Activated B cell treated with CpG ODN at 0.5 μM for 24 hours (primary cell): Measurements from ENCODE around the gene NRG3. TPM values are rescaled to one million over a fixed set of nuclear protein-coding genes. Genes with fewer than 3 reads are reported as not detected.

Experiments
- ATAC-seq: fragments of 200-7000 bp; cut with Tn5 transposase; one replicate; pipeline ENCODE4 v1.10.0; 2021; ENCODE audit warnings: low read depth, mild to moderate bottlenecking, moderate library complexity
- CTCF ChIA-PET: fragments of 350-600 bp; sonication (Branson Sonifier 250); formaldehyde crosslinking; loops from one replicate; lab custom pipeline; 2021; ENCODE audit warnings: antibody characterized with exemption; lab: Charles Lee
- POLR2A ChIA-PET: fragments of 350-600 bp; sonication (Branson Sonifier 250); formaldehyde crosslinking; loops from one replicate; lab custom pipeline; 2021; ENCODE audit warnings: antibody characterized with exemption; lab: Charles Lee
- DNase-seq: peaks from one replicate; pipeline ENCODE4 v3.0.0; 2022
- H3K27ac Mint-ChIP-seq: one replicate; pipeline ENCODE4 v1.8.0; 2020; ENCODE audit warnings: mixed read lengths
- H3K27me3 Mint-ChIP-seq: one replicate; pipeline ENCODE4 v1.8.0; 2021; ENCODE audit warnings: mixed read lengths
- H3K36me3 Mint-ChIP-seq: one replicate; pipeline ENCODE4 v1.8.0; 2021; ENCODE audit warnings: low read depth, mixed read lengths
- H3K4me1 Mint-ChIP-seq: one replicate; pipeline ENCODE4 v1.8.0; 2021; ENCODE audit warnings: mixed read lengths
- H3K4me3 Mint-ChIP-seq: one replicate; pipeline ENCODE4 v1.8.0; 2020; ENCODE audit warnings: mild to moderate bottlenecking, mixed read lengths
- H3K9me3 Mint-ChIP-seq: one replicate; pipeline ENCODE4 v1.8.0; 2020; ENCODE audit warnings: mixed read lengths
- CTCF ChIP-seq: fragments of 200-600 bp; IDR thresholded peaks from one replicate; pipeline ENCODE4 v1.8.0; 2022; ENCODE audit warnings: antibody characterized with exemption, mild to moderate bottlenecking
- intact Hi-C: fragments of 100-400 bp; cut with micrococcal nuclease; formaldehyde crosslinking; loops from one replicate; pipeline ENCODE4 v1.15.1; 2024
- total RNA-seq: library from RNA; stranded (reverse); gene quantifications from 2 replicates; pipeline ENCODE4 v1.2.3, GENCODE V29; 2022

The NRG3 gene
- total RNA-seq, 1 donor from 2014 or later: not detected

GRCh38 chr10:82888809-82889455 is 1013.9 kb downstream of the NRG3 start:
- H3K9me3 Mint-ChIP-seq: peaks cover 2% of the 10 kb centered on the region
- H3K27ac Mint-ChIP-seq: no peak overlapping the region
- no peaks in the 10 kb centered on the region for H3K4me1 Mint-ChIP-seq
- H3K27me3 Mint-ChIP-seq: no peaks in the 10 kb centered on the region
- H3K4me3 Mint-ChIP-seq: no peak overlapping the region
- intact Hi-C loops: no loop called here
- ChIA-PET POLR2A (no interaction called here), CTCF (no interaction called here)
- no peak for ATAC-seq
- H3K36me3 Mint-ChIP-seq: no peaks in the 10 kb centered on the region
- no peak for DNase-seq
- TF ChIP-seq CTCF: no peak

DNA sequence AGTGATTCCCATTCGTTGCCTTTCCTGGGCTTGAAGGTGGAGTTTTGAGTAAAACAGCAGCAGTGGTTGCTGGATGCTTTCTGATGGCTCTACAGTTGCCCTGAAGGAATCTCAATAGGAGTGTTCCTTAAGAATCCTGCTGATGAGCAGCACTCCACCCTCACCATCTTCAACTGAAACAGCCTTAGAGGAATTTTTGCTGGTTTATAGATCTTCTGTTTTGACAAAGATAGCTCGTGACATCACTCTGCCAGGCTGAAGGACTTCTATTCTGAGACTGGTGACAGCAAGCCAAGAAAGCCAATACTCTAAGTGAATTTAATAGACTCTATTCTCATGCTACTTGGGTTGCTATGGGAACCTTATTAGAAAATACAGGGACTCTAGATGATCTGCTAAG is 1014.7 kb downstream of the NRG3 start:
- DNase-seq (no peak), ATAC-seq (no peak)
- no peaks in the 10 kb centered on the region for H3K36me3 Mint-ChIP-seq
- no peak overlapping the region for H3K4me3 Mint-ChIP-seq
- H3K9me3 Mint-ChIP-seq: peaks cover 5% of the 10 kb centered on the region
- no peak overlapping the region for H3K27ac Mint-ChIP-seq
- no peak for TF ChIP-seq CTCF
- intact Hi-C loops: no loop called here
- H3K27me3 Mint-ChIP-seq: no peaks in the 10 kb centered on the region
- H3K4me1 Mint-ChIP-seq: no peaks in the 10 kb centered on the region
- ChIA-PET CTCF (no interaction called here), POLR2A (no interaction called here)

- no peaks in the 10 kb centered on the region for H3K27me3 Mint-ChIP-seq
- DNase-seq (no peak), ATAC-seq (no peak)
- intact Hi-C loops: no loop called here
- H3K4me1 Mint-ChIP-seq: no peaks in the 10 kb centered on the region
- no peak overlapping the region for H3K4me3 Mint-ChIP-seq
- CTCF ChIA-PET: no interaction called here
- POLR2A ChIA-PET: no interaction called here
- peaks cover 5% of the 10 kb centered on the region for H3K9me3 Mint-ChIP-seq
- no peak overlapping the region for H3K27ac Mint-ChIP-seq
- H3K36me3 Mint-ChIP-seq: no peaks in the 10 kb centered on the region
- no peak for TF ChIP-seq CTCF
Observed at GRCh38 chr10:82890573-82890972, 1015.6 kb downstream of the NRG3 start.

GRCh38 chr10:82908096-82908495 is 1033.1 kb downstream of the NRG3 start:
- no peak overlapping the region for H3K4me3 Mint-ChIP-seq

DNA sequence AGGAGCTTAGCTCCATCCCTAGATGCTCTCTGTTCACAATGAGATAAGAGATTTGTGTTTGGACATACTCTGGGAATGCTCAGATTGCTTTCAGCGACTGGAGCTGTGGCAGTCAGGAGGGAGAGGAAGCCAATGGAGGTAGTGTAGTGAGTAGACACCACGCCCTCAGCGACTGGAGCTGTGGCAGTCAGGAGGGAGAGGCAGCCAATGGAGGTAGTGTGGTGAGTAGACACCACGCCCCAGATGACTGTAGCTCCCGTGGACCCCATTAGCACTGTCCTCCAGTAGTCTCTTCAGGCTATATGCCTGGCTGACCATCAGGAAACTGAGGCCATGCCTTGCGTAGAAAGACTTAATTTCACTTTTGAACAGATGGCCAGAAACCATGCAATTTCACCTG is 1033.8 kb downstream of the NRG3 start:
- Mint-ChIP-seq H3K9me3 (no peaks in the 10 kb centered on the region), H3K36me3 (no peaks in the 10 kb centered on the region), H3K27me3 (no peaks in the 10 kb centered on the region), H3K4me1 (no peaks in the 10 kb centered on the region), H3K27ac (no peak overlapping the region), H3K4me3 (no peak overlapping the region)
- TF ChIP-seq CTCF: no peak
- ATAC-seq (no peak), DNase-seq (no peak)
- ChIA-PET CTCF (no interaction called here), POLR2A (no interaction called here)
- intact Hi-C loops: no loop called here

More at GRCh38 chr10:82908096-82908495, 1033.1 kb downstream of the NRG3 start:
- no peak for TF ChIP-seq CTCF
- ATAC-seq: no peak
- ChIA-PET POLR2A (no interaction called here), CTCF (no interaction called here)
- no peaks in the 10 kb centered on the region for H3K4me1 Mint-ChIP-seq
- H3K27me3 Mint-ChIP-seq: no peaks in the 10 kb centered on the region
- no peak overlapping the region for H3K27ac Mint-ChIP-seq
- intact Hi-C loops: no loop called here
- H3K36me3 Mint-ChIP-seq: no peaks in the 10 kb centered on the region
- no peak for DNase-seq
- no peaks in the 10 kb centered on the region for H3K9me3 Mint-ChIP-seq
